KG1 (cell line): ENCODE measurements around the gene FAM131A.
A peak's percentile ranks its signal among the peaks of the same experiment; 100 is the strongest.

ENCODE experiments used
- DNase-seq: peaks from one replicate; lab custom pipeline; 2025; lab: John Stamatoyannopoulos, UW

Gene FAM131A, protein sequence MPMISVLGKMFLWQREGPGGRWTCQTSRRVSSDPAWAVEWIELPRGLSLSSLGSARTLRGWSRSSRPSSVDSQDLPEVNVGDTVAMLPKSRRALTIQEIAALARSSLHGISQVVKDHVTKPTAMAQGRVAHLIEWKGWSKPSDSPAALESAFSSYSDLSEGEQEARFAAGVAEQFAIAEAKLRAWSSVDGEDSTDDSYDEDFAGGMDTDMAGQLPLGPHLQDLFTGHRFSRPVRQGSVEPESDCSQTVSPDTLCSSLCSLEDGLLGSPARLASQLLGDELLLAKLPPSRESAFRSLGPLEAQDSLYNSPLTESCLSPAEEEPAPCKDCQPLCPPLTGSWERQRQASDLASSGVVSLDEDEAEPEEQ

DNA sequence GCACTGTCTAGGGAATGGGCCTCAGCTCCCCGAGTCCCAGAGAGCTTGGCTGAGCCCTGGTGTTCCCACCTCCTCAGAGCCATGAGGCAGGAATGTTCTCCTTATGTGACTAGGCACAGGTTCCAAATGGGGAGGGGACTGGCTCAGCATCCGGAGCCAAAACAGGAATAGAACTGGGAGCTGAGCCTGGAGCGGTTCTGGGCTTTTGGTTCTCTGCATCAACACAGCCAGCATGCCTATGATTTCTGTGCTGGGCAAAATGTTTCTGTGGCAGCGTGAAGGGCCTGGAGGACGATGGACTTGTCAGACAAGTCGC is at the start of gene FAM131A:
Gene FAM131A, plus strand, starts transcription at position 202 of the 316 bp plus-strand sequence. Its CDS starts 31 bp downstream, at position 233.
- no peak for DNase-seq

DNA sequence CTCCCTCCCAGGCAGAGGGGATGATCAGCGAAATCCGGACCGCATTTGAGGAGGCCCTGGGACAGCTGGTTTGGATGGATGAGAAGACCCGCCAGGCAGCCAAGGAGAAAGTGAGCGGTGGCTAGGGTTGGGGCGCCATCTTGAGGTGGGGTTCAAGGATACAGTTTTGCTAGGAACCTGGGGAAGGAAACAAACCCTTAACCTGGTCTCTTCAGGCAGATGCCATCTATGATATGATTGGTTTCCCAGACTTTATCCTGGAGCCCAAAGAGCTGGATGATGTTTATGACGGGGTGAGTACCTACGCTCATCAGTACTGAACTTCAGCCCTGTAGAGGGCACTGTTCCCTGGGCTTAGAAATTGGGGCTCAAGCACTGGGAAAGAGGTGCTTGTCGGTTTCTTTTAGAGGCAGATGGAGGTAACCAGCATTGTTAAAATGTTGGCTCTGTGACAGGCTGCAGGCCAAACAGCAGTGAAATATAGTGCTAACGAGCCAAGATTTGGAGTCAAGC is 47.9 kb upstream of the FAM131A start:
- DNase-seq, result peak; percentile 12

DNA sequence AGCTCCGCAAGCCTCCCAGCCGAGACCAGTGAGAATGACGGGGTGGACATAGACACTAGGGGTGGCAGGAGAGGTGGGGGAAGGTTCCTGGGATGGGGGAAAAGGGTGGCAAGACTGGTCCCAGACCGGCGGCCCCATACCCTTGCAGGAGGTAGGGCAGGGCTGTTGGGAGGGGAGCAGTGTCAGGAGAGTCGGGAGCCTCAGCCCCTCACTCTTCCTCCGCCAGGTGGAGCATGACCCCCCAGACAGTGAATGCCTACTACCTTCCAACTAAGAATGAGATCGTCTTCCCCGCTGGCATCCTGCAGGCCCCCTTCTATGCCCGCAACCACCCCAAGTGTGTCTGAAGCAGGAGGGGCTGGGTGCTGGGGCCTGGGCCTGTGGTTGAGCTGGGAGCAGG is 47.1 kb upstream of the FAM131A start:
- DNase-seq, result no peak

DNA sequence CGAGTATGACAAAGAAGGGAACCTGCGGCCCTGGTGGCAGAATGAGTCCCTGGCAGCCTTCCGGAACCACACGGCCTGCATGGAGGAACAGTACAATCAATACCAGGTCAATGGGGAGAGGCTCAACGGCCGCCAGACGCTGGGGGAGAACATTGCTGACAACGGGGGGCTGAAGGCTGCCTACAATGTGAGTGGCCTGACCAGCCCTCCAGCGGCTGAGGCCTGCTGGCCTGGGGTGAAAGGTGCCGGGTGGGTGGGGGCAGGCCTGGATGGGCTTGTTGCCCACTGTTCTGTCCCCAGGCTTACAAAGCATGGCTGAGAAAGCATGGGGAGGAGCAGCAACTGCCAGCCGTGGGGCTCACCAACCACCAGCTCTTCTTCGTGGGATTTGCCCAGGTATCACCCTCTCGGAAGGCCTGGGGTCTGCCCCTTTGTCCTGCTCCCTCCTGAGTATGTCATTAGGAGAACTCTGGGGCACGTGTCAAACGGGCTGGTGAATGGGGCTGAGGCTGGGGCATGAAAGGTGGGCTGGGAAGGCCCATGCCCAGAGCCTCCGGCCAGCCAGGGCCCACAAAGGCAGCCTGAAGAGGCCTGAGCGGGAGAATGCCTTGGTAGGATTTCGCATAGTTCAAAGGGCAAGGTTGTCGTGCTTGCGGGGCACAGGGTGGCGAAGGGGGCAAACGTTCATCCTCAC is 46.2 kb upstream of the FAM131A start:
- no peak for DNase-seq

DNA sequence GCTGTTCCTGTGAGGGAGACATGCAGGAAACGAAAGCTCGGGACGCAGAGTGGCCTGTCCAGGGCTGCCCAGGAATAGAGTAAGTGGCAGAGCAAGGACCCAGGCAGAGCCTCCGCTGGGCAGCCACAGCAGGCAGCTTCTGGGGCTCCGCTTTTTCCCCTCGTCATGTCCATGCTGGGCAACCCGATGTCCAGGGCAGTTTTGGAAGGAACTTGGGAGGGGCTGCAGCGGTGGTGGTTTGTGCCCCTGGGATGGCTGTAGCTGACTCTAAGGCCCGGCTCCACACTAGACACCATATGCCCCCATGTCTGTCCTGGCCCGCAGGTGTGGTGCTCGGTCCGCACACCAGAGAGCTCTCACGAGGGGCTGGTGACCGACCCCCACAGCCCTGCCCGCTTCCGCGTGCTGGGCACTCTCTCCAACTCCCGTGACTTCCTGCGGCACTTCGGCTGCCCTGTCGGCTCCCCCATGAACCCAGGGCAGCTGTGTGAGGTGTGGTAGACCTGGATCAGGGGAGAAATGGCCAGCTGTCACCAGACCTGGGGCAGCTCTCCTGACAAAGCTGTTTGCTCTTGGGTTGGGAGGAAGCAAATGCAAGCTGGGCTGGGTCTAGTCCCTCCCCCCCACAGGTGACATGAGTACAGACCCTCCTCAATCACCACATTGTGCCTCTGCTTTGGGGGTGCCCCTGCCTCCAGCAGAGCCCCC is 45.5 kb upstream of the FAM131A start:
- no peak for DNase-seq

DNA sequence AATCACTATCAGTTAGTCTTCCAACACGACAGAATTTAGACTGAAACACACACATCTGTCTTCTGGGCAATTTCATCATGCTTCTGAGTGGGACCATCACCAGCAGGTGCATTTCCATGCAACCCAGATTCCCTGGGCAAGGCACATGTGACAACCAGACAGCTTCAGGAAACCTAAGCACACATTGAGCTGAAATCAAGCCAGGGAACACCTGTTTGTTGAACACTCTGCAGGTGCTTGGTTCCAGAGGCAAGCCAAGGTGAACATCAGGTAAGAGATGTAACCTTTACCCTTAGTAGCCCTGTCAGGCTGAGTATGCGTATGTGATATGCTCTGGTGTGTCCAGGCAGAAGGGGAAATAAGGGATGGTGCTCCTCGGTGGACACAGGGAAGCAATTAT is 41.6 kb upstream of the FAM131A start:
- no peak for DNase-seq

DNA sequence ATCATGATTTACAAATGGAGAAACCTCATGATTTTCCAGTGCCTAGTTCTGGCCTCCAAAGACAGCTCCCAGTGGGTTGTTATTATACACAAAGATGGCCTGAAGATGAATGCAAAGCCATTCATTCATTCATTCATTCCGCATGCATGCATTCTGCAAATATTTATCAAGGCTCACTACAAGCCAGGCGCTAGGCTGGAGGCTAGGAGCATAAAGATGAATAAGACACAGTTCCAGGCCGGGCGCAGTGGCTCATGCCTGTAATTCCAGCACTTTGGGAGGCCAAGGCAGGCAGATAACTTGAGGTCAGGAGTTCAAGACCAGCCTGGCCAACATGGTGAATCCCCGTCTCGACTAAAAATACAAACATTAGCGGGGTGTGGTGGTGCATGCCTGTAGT is 40.8 kb upstream of the FAM131A start:
- no peak for DNase-seq

DNA sequence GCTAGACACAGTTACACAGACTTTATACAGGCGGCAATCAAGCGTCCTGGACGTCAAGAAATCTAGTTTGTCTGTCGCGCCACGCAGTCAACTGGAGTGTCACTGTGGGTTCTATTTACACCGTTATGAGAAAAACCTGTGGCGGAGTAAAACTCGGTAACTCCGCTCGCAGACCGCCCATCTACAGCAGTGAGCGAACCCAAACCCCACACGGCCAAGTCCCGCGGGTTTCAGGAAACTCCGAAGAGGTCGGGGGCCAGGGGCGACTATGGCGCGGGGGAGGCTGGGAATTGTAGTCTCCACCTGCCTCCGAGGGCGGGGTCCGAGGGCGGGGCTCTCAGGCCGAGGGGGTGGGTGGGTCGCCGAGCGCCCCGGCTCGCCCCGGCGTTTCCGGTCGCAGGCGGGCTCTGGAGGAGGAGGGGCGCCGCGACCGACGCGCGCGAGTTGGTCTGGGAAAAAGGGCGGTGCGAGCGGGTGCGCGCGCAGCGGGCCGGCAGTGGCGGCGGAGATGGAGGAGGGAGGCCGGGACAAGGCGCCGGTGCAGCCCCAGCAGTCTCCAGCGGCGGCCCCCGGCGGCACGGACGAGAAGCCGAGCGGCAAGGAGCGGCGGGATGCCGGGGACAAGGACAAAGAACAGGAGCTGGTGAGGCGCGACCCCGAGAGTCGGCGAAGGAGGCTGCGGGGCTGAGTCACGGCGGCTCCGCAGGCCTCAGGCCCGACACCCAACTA is 38.5 kb upstream of the FAM131A start, which contains the start of gene PSMD2:
Gene PSMD2, plus strand, starts transcription at position 483 of the 729 bp plus-strand sequence. Its CDS starts 26 bp downstream, at position 509.
- peak; percentile 86 for DNase-seq

DNA sequence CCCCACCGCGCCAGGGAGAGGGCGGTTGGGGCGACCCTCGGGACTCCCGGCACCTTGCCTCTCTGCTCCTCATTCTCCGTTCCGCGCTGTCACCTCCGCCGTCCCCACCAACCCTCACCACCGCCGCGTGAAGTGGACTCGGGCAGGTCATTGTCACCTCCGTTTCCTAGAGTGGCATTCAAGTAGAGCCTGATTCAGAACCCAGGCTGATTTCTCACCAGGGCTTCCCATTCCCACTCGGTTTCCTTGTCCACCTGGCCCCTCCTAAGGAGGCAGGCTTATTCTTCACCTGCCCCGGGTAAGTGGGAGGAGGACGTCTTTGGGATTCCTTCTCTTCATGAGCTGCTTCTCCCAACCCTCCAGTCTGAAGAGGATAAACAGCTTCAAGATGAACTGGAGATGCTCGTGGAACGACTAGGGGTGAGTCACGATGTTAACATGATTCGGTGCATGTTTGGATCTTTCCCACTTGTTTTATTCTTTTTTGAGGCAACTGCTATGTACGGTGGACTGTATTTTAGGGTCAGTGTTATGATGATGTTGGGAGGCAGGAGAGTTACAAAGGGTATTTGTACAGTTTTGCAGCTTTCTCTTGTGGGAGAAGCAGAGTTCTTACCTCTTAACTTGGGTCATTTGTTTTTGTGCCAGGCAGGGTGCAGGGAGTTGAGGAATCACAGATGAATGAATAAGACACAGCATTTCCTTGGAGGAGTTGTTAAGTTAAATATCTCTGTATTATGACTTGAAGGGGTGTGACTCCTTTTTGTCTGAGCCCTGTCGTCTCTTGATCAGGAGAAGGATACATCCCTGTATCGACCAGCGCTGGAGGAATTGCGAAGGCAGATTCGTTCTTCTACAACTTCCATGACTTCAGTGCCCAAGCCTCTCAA is 37.7 kb upstream of the FAM131A start:
- DNase-seq, result no peak

DNA sequence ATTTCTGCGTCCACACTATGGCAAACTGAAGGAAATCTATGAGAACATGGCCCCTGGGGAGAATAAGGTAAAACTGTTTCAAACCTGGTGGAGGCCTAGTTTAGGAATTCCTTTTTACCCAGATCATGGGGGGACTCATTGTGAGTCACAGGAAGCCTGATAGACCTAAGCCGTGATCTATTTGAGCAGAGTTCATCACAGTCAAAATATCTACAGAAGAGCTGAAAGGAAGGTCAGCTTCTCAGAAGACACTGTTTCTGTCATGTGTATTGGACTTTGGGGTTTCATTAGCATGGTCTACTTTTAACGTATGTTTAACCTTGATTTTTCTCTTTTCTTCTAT is 37.1 kb upstream of the FAM131A start:
- DNase-seq, result no peak

DNA sequence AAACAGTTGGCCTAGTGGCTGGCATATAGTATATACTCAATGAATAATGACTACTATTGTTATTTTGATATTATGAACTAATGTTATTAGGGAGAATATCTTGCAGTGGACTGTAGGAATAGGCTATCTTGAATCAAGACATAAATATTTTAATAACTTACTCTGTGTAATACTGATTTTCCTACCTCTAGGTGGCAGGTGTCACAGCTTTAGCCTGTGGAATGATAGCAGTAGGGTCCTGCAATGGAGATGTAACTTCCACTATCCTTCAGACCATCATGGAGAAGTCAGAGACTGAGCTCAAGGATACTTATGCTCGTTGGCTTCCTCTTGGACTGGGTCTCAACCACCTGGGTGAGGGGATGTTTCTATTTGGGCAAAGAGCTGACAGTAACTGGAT is 31.8 kb upstream of the FAM131A start:
- DNase-seq, result no peak

DNA sequence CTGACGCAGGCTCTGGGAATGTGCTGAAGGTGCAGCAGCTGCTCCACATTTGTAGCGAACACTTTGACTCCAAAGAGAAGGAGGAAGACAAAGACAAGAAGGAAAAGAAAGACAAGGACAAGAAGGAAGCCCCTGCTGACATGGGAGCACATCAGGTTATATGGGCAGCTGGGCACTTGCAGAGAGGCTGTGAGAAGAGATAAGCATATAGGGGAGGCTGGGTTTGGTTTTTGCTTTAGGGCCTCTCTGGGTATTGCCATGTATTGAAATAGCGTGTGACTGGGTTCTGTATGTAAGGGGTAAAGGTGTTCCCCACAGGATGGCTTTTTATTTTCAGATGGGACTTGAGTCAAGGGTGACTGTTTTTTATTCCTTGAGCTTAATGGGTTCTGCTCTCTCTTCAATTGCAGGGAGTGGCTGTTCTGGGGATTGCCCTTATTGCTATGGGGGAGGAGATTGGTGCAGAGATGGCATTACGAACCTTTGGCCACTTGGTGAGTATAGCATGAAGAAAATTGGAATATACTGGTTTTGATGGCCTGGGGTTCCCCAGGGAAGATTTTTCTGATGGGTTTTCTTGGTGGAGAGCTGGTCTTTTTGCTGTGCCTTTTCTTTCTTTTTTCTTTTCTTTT is 30.9 kb upstream of the FAM131A start:
- DNase-seq, result no peak

DNA sequence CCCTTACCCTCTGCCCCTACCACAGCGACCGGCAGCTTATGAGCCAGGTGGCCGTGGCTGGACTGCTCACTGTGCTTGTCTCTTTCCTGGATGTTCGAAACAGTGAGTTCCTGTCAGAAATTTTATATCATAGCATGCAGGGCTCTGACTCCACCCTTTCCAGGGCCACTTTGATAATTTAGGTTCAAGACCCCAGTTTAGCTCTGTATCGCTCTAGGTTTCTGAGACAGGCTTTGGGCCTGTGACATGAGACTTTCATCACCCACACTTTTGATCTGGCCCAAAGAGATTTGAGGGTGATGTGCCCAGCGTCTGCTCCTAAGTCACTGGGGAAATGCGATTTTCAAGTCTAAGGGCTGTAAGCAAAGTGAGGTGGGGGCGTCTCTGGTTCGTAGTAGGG is 29.5 kb upstream of the FAM131A start:
- DNase-seq, result no peak

DNA sequence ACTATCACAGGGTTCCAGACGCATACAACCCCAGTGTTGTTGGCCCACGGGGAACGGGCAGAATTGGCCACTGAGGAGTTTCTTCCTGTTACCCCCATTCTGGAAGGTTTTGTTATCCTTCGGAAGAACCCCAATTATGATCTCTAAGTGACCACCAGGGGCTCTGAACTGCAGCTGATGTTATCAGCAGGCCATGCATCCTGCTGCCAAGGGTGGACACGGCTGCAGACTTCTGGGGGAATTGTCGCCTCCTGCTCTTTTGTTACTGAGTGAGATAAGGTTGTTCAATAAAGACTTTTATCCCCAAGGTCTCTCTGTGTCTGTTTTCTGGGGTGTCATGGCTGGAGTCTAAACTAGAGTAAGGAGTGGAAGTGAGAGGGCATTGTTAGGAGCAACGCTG is 28.7 kb upstream of the FAM131A start:
- no peak for DNase-seq

DNA sequence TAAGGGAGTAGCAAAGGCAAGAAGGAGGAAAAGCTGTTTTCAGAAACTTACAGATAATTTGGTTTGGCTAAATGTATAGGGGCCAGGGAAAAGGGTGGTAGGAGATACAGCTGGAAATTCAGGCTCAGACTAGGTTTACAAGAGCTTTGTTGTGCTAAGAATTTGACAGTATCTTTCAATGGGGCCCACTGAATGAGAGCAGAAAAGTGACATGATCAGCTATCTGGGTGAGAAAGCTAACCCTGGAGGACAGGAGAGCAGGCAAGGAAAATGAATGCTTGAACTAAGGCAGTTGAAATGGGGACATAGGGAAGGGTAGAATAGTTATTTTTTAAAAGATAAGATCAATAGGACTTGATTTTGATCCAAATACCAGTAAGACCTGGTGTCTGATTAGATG is 25.8 kb upstream of the FAM131A start:
- no peak for DNase-seq

DNA sequence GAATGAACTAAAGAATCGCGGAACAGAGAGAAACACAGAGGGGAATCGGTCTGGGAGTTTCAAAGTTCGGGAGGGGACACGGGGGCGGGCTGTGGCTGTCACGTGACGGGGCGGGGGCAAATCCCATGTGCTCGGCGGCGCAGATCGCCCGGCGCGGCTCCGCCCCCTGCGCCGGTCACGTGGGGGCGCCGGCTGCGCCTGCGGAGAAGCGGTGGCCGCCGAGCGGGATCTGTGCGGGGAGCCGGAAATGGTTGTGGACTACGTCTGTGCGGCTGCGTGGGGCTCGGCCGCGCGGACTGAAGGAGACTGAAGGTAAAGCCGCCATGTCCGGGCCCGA is 23.1 kb upstream of the FAM131A start, which contains the start of gene EIF4G1:
Gene EIF4G1, plus strand, starts transcription at position 244 of the 337 bp plus-strand sequence. CDS start 1,191 bp downstream, outside the sequence.
- DNase-seq, result peak; percentile 82

DNA sequence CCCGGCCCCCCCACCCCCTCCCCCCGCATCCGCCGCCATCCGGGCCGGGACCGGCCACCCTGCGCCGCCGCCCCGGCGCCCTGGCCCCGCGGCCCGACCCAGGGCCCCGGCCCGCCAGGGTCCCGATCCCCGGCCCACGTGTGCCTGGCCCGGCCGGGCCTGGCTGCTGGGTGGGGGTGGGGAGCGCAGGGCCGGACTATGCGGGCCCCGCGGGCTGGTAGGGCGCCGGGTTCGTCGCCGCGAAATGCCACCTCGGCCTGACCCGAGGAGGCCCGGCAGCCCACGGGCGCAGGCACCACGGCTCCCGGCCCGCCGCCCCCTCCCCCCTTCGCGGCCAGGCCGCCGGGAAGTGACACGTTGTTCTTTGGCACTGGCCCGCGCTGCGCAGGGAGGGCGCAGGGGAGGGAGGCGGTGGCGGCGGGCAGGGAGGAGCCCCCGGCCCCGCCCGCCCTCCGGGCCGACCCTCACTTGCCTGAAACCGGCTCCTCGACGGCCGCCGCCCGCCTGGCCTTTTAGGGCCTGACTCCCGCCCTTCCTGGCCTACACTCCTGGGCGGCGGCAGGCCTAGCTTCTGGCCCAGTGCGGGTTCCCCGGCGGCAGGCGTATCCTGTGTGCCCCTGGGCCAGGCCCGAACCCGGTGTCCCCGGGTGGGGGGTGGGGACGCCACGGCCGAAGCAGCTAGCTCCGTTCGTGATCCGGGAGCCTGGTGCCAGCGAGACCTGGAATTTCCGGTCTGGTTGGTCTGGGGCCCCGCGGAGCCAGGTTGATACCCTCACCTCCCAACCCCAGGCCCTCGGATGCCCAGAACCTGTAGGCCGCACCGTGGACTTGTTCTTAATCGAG is 22.5 kb upstream of the FAM131A start:
- DNase-seq, result no peak

DNA sequence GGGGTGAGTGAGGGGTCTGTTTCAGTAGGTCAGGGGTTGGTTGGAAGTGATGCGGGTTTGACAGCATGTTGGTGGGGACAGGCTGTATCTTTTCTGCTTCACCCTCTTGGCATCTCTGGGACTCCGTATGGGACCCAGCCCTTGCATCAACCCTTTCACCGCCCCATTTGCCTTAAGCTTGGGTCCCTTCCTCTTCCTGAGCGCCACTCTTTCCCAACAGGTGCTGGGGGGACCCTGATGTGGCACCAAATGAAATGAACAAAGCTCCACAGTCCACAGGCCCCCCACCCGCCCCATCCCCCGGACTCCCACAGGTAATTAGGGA is 21.9 kb upstream of the FAM131A start:
- no peak for DNase-seq

DNA sequence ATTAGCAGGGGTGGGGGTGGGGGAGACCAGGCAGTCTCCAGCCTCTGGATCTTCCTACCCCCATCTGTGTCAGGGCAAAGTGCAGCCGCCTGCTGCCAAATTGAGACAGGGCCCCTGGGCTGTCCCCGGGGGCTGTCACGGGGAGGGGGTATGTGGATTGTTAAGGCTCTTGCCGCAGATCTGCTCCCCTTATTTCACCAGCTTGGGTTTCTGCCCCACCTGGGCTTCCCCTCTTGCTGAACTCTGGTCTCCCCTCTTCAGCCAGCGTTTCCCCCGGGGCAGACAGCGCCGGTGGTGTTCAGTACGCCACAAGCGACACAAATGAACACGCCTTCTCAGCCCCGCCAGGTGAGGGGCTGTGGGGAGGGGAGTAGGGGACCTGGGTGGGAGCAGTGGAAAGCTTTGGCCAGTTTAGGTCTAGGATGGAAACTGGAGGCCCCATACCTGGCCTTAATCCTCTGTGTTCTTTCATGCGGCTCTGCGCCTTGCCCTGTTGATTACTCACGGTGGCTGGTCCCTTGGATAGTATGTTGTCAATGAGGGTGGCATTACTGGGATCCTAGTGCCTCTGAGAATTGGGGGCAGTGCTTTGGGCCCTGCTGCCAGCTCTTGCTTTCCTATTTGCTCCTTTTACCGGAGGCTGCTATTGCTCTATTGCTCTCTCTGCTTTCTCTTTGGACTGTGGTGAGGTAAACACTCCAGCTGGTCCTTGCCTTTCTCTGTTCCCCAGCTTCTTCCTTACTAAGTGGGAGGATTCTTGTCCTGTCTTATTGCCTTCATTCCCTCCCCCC is 21.3 kb upstream of the FAM131A start:
- no peak for DNase-seq
